Suprapubic skin (tissue), 4 donors: Measurements from ENCODE around the gene GALNT7.

ENCODE experiments used
- EP300 ChIP-seq: sonication (generic); formaldehyde crosslinking; IDR thresholded peaks from one replicate; pipeline ENCODE4 v1.6.1; 2017; ENCODE audit warnings: antibody characterized with exemption
- POLR2A ChIP-seq, 2 donors: fragments of 450-650 bp; IDR thresholded peaks; one replicate each; pipeline ENCODE4 v1.6.1; 2017; ENCODE audit warnings: antibody characterized with exemption in 2 of 2, mild to moderate bottlenecking in 2 of 2, moderate library complexity in 2 of 2
- POLR2AphosphoS5 ChIP-seq, 3 donors: sonication (generic); formaldehyde crosslinking; IDR thresholded peaks; one replicate each; pipeline ENCODE4 v1.6.1; 2017; ENCODE audit warnings: antibody characterized with exemption in 3 of 3
- TF ChIP-seq, protein P1 (sequence below), 2 donors: fragments of 200-600 bp in 1 of 2; fragments of 450-650 bp in 1 of 2; sonication (generic) in 1 of 2; IDR thresholded peaks; one replicate each; pipeline ENCODE4 v1.5.1; 2016 to 2019; ENCODE audit warnings: antibody characterized with exemption in 2 of 2, mild to moderate bottlenecking in 1 of 2, moderate library complexity in 1 of 2

DNA sequence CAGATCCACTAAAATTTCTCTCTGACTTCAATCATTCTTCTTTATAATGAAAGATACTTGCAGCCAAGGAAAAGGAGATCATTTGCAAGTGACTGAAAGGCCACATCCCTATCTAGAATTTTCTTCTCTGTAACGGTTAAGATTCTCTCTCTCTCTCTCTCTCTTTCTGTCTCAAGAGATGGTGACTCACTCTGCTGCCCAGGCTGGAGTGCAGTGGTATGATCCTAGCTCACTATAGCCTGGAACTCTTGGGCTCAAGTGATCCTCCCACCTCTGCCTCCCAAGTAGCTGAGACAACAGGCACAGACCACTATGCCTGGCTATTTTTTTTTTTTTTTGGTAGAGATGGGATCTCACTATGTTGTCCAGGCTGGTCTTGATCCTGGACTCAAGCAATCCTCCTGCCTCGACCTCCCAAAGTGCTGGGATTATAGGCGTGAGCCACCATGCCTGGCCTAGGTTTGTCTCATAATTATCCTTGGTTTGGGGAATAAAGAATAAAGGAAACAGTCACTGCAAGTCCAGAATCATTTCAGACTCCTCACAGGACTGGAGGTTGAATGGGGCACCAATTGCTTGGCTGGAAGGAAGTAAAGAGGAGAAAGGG lies 33.3 kb upstream of the GALNT7 start:
- TF ChIP-seq POLR2AphosphoS5 (IDR thresholded peaks at IDR 0.05) (no peak), POLR2A (IDR thresholded peaks at IDR 0.05) (no peak), EP300 (no peak)
- TF ChIP-seq, protein P1, sequence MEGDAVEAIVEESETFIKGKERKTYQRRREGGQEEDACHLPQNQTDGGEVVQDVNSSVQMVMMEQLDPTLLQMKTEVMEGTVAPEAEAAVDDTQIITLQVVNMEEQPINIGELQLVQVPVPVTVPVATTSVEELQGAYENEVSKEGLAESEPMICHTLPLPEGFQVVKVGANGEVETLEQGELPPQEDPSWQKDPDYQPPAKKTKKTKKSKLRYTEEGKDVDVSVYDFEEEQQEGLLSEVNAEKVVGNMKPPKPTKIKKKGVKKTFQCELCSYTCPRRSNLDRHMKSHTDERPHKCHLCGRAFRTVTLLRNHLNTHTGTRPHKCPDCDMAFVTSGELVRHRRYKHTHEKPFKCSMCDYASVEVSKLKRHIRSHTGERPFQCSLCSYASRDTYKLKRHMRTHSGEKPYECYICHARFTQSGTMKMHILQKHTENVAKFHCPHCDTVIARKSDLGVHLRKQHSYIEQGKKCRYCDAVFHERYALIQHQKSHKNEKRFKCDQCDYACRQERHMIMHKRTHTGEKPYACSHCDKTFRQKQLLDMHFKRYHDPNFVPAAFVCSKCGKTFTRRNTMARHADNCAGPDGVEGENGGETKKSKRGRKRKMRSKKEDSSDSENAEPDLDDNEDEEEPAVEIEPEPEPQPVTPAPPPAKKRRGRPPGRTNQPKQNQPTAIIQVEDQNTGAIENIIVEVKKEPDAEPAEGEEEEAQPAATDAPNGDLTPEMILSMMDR (IDR thresholded peaks at IDR 0.05), result no peak
